ENCODE measurements around the gene TAS1R3.
A peak's percentile ranks its signal among the peaks of the same experiment; 100 is the strongest.

The TAS1R3 gene

DNA sequence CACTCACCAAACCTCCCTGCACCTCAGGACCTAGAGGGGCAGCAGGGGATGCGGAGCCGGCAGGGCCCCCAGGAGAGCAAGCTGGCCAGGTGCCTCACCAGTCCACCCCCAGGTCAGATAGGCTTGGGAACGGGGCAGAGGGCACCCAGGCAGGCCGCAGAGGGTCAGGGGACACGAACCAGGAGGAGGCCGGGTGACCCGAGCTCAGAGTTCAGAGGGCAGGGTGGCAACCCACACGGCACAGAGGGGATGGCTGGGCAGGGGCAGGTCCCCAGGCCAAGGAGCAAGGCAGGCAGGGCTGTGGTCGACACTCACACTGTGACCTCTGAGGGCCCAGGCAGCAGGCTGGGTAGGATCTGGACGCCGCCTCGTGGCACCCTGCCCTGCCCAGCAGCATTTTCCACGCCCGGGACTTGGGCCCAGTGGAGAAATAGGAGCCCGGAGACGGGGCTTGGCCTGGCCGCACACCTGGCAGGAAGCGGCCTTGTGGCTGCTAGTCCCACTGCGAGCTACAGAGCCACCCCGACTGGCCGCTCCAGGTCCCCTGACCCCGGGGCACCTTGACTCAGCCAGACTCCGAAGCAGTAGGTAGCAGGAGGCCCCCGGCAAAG lies 12.8 kb downstream of the TAS1R3 start:
- DNase-seq (ENCODE audit: low read depth) = no peak
- H3K4me3 ChIP-seq (ENCODE audit: low read length) = no peak overlapping the region
- TF ChIP-seq, protein P1, sequence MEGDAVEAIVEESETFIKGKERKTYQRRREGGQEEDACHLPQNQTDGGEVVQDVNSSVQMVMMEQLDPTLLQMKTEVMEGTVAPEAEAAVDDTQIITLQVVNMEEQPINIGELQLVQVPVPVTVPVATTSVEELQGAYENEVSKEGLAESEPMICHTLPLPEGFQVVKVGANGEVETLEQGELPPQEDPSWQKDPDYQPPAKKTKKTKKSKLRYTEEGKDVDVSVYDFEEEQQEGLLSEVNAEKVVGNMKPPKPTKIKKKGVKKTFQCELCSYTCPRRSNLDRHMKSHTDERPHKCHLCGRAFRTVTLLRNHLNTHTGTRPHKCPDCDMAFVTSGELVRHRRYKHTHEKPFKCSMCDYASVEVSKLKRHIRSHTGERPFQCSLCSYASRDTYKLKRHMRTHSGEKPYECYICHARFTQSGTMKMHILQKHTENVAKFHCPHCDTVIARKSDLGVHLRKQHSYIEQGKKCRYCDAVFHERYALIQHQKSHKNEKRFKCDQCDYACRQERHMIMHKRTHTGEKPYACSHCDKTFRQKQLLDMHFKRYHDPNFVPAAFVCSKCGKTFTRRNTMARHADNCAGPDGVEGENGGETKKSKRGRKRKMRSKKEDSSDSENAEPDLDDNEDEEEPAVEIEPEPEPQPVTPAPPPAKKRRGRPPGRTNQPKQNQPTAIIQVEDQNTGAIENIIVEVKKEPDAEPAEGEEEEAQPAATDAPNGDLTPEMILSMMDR (conservative IDR thresholded peaks at IDR 0.05; ENCODE audit: low read depth, low read length) = no peak

DNA sequence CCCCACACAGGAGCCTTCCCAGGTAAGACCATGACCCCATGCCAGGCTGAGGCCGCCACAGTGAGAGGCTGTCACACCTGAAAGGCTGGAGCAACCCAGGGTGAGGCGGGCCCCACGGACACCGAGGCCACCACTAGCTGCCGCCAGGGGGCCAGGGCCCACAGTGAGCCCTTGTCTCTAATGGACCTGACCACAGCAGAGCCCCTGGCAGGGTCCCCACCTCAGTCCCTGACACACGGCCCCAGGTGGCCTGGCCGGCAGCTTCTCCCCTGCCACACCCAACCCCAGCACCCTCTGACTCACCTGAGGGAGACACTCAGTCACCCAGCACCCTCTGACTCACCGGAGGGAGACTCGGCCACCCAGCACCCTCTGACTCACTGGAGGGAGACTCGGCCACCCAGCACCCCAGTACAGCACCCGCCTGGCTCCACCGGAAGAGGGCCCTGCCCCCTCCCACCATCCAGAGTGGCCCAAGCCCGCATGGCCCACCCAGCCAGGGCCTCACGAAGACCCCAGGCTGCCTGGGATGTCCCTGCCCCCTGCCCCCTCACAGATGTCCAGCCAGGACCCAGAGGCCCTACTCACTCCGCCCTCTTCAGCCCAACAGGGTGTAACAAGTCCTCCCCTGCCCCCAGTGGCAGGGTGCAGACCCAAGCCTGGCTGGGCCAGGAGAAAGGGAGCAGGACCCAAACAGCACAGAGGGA lies 13.7 kb downstream of the TAS1R3 start:
- TF ChIP-seq, protein P1 (conservative IDR thresholded peaks at IDR 0.05; ENCODE audit: low read depth, low read length) = peak; percentile 56
- no peak overlapping the region for H3K4me3 ChIP-seq (ENCODE audit: low read length)
- no peak for DNase-seq (ENCODE audit: low read depth)

DNA sequence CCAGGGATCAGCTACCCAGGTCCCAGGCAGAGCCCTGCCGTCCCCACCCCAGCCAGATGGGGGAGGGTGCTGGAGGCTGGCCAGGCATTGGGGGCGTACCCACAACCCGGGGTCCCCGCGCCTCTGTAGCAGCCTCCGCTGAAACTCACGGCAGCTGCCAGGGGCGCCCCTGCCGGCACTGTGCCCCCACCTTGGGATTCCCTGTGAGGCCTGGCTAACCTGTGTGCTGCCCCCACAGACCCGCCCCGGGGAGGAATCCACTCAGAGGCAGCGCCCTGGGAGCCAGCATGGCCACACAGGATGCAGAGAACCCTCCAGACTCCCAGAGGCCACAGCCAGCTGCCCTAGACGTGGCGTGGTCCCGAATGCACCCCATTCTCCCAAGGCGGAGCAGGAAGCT lies 14.3 kb downstream of the TAS1R3 start:
- no peak for DNase-seq (ENCODE audit: low read depth)
- no peak overlapping the region for H3K4me3 ChIP-seq (ENCODE audit: low read length)
- TF ChIP-seq, protein P1 (conservative IDR thresholded peaks at IDR 0.05; ENCODE audit: low read depth, low read length) = peak; percentile 3

DNA sequence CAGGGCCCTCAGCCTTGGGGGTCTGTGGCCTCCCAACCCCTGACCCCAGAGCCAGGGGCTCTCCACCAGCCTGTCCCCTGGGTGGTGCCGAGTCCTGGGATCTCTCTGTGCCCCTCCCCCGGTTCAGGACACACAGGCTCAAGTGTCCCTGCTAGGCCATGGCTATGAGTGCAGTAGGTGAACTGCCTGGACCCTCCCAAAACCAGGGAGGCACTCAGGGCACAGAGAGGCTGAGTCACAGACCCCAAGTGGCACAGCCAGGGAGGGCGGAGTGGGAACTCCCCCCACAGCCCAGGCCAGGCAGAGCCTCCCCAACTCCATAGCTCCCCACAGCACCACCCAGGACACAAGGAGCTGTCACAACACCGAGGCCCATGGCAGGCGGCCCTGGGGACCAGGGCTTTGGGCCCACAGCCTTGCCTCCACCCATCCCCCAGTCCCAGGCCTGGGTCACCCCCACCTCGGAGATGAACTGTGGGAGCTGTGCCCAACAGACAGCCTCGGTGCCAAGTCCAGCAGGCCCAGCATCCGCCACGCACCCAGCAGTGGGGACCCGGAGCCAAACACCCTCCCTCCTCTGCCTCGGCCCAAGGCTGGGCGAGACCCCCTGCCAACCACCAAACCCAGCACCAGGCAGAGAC lies 14.9 kb downstream of the TAS1R3 start:
- DNase-seq (ENCODE audit: low read depth) = no peak
- TF ChIP-seq, protein P1 (conservative IDR thresholded peaks at IDR 0.05; ENCODE audit: low read depth, low read length) = no peak
- H3K4me3 ChIP-seq (ENCODE audit: low read length) = no peak overlapping the region

DNA sequence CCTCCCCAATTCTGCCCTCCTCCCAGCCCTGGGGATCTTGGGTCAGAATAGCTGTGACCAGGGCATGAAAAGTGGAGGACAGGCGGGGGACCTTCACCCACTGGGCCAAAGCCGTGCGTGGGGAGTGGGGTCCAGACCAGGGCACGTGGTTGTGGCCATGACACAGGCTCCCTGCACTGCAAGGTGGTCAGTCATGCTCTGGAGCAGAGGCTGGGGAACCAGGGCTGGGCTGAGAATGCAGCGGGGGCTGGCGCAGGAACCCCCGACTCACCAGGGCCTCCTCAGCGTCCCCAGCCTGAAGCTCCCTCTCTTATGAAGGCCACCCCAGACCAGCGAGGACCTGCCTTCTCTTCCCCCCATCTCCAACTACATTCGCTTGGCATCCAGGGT lies 15.4 kb downstream of the TAS1R3 start:
- no peak overlapping the region for H3K4me3 ChIP-seq (ENCODE audit: low read length)
- no peak for DNase-seq (ENCODE audit: low read depth)
- TF ChIP-seq, protein P1 (conservative IDR thresholded peaks at IDR 0.05; ENCODE audit: low read depth, low read length) = no peak

DNA sequence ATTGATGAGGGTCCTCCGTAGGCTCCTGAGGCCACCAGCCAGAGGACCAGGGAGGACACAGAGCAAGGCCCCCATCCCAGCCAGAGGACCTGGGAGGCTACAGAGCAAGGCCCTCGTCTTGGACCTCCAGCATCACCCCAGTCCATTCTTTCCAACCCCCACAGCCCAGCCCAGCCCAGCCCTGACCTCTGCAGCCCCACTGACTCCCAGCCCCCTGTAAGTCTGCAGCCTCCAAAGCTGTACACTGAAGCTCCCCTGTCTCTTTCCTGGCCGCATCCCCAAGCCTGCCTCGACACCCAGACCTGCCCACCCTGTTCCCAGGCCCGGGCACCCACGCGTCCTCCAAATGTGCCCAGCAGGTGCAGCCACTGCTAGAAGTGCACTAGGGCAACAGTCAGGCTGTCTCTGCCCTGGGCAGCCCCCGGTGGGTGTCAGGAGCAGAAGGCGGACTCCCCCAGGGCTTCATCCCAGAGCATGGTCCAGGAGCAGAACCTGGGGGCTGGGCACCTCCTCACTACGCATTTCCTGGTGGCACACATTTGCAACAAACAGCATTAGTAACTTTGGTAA lies 16.0 kb downstream of the TAS1R3 start:
- TF ChIP-seq, protein P1 (conservative IDR thresholded peaks at IDR 0.05; ENCODE audit: low read depth, low read length) = no peak
- DNase-seq (ENCODE audit: low read depth) = no peak
- peak overlapping the region; percentile 71 for H3K4me3 ChIP-seq (ENCODE audit: low read length)

Data from retinal pigment epithelial cell (primary cell).